Ishikawa (cell line): ENCODE data around the gene CMPK1.

Source experiments
- CEBPB ChIP-seq: IDR thresholded peaks from 2 replicates; pipeline ENCODE4 v1.6.1; 2012
- CREB1 ChIP-seq: IDR thresholded peaks from 2 replicates; pipeline ENCODE4 v1.6.1; 2012; ENCODE audit warnings: low read depth
- EGR1 ChIP-seq: IDR thresholded peaks from 2 replicates; pipeline ENCODE4 v1.6.1; 2012
- EP300 ChIP-seq: IDR thresholded peaks from 2 replicates; pipeline ENCODE4 v1.6.1; 2012; ENCODE audit warnings: borderline replicate concordance
- FOXM1 ChIP-seq: IDR thresholded peaks from 2 replicates; pipeline ENCODE4 v1.6.1; 2012; ENCODE audit warnings: low read depth, borderline replicate concordance
- MAX ChIP-seq: IDR thresholded peaks from 2 replicates; pipeline ENCODE4 v1.6.1; 2012
- NFIC ChIP-seq: IDR thresholded peaks from 2 replicates; pipeline ENCODE4 v1.6.1; 2012
- RAD21 ChIP-seq: IDR thresholded peaks from 2 replicates; pipeline ENCODE4 v1.6.1; 2012; ENCODE audit warnings: low read depth
- REST ChIP-seq: IDR thresholded peaks from 2 replicates; pipeline ENCODE4 v1.6.1; 2012; ENCODE audit warnings: low read depth, mild to moderate bottlenecking
- TAF1 ChIP-seq: IDR thresholded peaks from 2 replicates; pipeline ENCODE4 v1.6.1; 2012; ENCODE audit warnings: low read depth, mild to moderate bottlenecking
- TCF12 ChIP-seq: IDR thresholded peaks from 2 replicates; pipeline ENCODE4 v1.6.1; 2012; ENCODE audit warnings: low read depth
- TEAD4 ChIP-seq: IDR thresholded peaks from 2 replicates; pipeline ENCODE4 v1.6.1; 2012
- USF1 ChIP-seq: IDR thresholded peaks from 2 replicates; pipeline ENCODE4 v1.6.1; 2012
- YY1 ChIP-seq: IDR thresholded peaks from 2 replicates; pipeline ENCODE4 v1.6.1; 2012; ENCODE audit warnings: low read depth
- ZBTB7A ChIP-seq: IDR thresholded peaks from 2 replicates; pipeline ENCODE4 v1.6.1; 2012; ENCODE audit warnings: low read depth

CMPK1 gene

GRCh38 chr1:47401761-47402160, 68.2 kb downstream of the CMPK1 start:
- TF ChIP-seq TCF12: no peak
- no peak for TF ChIP-seq EP300
- no peak for TF ChIP-seq CREB1
- no peak for TF ChIP-seq TEAD4
- TF ChIP-seq REST: no peak
- no peak for TF ChIP-seq YY1
- no peak for TF ChIP-seq EGR1
- TF ChIP-seq CEBPB: no peak
- no peak for TF ChIP-seq FOXM1
- no peak for TF ChIP-seq USF1
- TF ChIP-seq RAD21: no peak
- TF ChIP-seq TAF1: no peak
- TF ChIP-seq MAX: no peak
- no peak for TF ChIP-seq NFIC
- no peak for TF ChIP-seq ZBTB7A

GRCh38 chr1:47402591-47402990, 69.0 kb downstream of the CMPK1 start:
- no peak for TF ChIP-seq EGR1
- TF ChIP-seq RAD21: no peak
- no peak for TF ChIP-seq NFIC
- no peak for TF ChIP-seq TCF12
- no peak for TF ChIP-seq MAX
- no peak for TF ChIP-seq EP300

- TF ChIP-seq TEAD4 (no peak), RAD21 (no peak), EP300 (no peak), REST (no peak), CEBPB (no peak), YY1 (no peak), TCF12 (no peak), USF1 (no peak), TAF1 (no peak), EGR1 (no peak), CREB1 (no peak), MAX (no peak)
Measured at GRCh38 chr1:47403321-47403910, 69.8 kb downstream of the CMPK1 start.

GRCh38 chr1:47405697-47406096, 72.1 kb downstream of the CMPK1 start:
- TF ChIP-seq CEBPB (no peak), REST (no peak), CREB1 (no peak), YY1 (no peak), TAF1 (no peak), MAX (no peak), EGR1 (no peak), TEAD4 (no peak), ZBTB7A (no peak), FOXM1 (no peak), NFIC (no peak), TCF12 (no peak), RAD21 (no peak), USF1 (no peak), EP300 (no peak)
